DMS 273 (cell line): Measurements from ENCODE around the gene HBQ1.
"Not testable (repeated sequence)": the region's sequence is repeated elsewhere in the genome, so short reads cannot be mapped to it uniquely, and the experiment has no call there.

Experiments used
- DNase-seq: peaks from one replicate; lab custom pipeline; 2025; ENCODE audit not compliant: unreplicated experiment; lab: John Stamatoyannopoulos, UW

HBQ1 gene

DNA sequence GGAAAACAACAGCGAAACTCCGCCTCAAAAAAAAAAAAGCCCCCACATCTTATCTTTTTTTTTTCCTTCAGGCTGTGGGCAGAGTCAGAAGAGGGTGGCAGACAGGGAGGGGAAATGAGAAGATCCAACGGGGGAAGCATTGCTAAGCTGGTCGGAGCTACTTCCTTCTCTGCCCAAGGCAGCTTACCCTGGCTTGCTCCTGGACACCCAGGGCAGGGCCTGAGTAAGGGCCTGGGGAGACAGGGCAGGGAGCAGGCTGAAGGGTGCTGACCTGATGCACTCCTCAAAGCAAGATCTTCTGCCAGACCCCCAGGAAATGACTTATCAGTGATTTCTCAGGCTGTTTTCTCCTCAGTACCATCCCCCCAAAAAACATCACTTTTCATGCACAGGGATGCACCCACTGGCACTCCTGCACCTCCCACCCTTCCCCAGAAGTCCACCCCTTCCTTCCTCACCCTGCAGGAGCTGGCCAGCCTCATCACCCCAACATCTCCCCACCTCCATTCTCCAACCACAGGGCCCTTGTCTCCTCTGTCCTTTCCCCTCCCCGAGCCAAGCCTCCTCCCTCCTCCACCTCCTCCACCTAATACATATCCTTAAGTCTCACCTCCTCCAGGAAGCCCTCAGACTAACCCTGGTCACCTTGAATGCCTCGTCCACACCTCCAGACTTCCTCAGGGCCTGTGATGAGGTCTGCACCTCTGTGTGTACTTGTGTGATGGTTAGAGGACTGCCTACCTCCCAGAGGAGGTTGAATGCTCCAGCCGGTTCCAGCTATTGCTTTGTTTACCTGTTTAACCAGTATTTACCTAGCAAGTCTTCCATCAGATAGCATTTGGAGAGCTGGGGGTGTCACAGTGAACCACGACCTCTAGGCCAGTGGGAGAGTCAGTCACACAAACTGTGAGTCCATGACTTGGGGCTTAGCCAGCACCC is 5.0 kb upstream of the HBQ1 start:
- no peak for DNase-seq

DNA sequence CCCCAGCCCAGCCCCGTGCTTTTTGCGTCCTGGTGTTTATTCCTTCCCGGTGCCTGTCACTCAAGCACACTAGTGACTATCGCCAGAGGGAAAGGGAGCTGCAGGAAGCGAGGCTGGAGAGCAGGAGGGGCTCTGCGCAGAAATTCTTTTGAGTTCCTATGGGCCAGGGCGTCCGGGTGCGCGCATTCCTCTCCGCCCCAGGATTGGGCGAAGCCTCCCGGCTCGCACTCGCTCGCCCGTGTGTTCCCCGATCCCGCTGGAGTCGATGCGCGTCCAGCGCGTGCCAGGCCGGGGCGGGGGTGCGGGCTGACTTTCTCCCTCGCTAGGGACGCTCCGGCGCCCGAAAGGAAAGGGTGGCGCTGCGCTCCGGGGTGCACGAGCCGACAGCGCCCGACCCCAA is 4.3 kb upstream of the HBQ1 start:
- not testable (repeated sequence) for DNase-seq

DNA sequence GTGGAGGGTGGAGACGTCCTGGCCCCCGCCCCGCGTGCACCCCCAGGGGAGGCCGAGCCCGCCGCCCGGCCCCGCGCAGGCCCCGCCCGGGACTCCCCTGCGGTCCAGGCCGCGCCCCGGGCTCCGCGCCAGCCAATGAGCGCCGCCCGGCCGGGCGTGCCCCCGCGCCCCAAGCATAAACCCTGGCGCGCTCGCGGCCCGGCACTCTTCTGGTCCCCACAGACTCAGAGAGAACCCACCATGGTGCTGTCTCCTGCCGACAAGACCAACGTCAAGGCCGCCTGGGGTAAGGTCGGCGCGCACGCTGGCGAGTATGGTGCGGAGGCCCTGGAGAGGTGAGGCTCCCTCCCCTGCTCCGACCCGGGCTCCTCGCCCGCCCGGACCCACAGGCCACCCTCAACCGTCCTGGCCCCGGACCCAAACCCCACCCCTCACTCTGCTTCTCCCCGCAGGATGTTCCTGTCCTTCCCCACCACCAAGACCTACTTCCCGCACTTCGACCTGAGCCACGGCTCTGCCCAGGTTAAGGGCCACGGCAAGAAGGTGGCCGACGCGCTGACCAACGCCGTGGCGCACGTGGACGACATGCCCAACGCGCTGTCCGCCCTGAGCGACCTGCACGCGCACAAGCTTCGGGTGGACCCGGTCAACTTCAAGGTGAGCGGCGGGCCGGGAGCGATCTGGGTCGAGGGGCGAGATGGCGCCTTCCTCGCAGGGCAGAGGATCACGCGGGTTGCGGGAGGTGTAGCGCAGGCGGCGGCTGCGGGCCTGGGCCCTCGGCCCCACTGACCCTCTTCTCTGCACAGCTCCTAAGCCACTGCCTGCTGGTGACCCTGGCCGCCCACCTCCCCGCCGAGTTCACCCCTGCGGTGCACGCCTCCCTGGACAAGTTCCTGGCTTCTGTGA is 3.5 kb upstream of the HBQ1 start, which contains the start of gene HBA1:
Gene HBA1, plus strand, starts transcription at position 204 of the 906 bp plus-strand sequence. Its CDS starts 37 bp downstream, at position 241.
- DNase-seq = not testable (repeated sequence)

DNA sequence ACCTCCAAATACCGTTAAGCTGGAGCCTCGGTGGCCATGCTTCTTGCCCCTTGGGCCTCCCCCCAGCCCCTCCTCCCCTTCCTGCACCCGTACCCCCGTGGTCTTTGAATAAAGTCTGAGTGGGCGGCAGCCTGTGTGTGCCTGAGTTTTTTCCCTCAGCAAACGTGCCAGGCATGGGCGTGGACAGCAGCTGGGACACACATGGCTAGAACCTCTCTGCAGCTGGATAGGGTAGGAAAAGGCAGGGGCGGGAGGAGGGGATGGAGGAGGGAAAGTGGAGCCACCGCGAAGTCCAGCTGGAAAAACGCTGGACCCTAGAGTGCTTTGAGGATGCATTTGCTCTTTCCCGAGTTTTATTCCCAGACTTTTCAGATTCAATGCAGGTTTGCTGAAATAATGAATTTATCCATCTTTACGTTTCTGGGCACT is 2.9 kb upstream of the HBQ1 start:
- DNase-seq = no peak

DNA sequence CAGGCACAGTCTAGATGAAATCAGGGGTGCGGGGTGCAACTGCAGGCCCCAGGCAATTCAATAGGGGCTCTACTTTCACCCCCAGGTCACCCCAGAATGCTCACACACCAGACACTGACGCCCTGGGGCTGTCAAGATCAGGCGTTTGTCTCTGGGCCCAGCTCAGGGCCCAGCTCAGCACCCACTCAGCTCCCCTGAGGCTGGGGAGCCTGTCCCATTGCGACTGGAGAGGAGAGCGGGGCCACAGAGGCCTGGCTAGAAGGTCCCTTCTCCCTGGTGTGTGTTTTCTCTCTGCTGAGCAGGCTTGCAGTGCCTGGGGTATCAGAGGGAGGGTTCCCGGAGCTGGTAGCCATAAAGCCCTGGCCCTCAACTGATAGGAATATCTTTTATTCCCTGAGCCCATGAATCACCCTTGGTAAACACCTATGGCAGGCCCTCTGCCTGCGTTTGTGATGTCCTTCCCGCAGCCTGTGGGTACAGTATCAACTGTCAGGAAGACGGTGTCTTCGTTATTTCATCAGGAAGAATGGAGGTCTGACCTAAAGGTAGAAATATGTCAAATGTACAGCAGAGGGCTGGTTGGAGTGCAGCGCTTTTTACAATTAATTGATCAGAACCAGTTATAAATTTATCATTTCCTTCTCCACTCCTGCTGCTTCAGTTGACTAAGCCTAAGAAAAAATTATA is 2.1 kb upstream of the HBQ1 start:
- DNase-seq = no peak

DNA sequence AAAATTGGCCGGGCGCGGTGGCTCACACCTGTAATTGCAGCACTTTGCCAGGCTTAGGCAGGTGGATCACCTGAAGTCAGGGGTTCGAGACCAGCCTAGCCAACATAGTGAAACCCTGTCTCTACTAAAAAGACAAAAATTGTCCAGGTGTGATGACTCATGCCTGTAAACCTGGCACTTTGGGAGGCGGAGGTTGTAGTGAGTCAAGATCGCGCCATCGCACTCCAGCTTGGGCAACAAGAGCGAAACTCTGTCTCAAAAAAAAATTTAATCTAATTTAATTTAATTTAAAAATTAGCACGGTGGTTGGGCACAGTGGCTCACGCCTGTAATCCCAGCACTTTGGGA is 1.6 kb upstream of the HBQ1 start:
- no peak for DNase-seq

GRCh38 chr16:179211-180092 is 807 bp upstream of the HBQ1 start:
- no peak for DNase-seq

DNA sequence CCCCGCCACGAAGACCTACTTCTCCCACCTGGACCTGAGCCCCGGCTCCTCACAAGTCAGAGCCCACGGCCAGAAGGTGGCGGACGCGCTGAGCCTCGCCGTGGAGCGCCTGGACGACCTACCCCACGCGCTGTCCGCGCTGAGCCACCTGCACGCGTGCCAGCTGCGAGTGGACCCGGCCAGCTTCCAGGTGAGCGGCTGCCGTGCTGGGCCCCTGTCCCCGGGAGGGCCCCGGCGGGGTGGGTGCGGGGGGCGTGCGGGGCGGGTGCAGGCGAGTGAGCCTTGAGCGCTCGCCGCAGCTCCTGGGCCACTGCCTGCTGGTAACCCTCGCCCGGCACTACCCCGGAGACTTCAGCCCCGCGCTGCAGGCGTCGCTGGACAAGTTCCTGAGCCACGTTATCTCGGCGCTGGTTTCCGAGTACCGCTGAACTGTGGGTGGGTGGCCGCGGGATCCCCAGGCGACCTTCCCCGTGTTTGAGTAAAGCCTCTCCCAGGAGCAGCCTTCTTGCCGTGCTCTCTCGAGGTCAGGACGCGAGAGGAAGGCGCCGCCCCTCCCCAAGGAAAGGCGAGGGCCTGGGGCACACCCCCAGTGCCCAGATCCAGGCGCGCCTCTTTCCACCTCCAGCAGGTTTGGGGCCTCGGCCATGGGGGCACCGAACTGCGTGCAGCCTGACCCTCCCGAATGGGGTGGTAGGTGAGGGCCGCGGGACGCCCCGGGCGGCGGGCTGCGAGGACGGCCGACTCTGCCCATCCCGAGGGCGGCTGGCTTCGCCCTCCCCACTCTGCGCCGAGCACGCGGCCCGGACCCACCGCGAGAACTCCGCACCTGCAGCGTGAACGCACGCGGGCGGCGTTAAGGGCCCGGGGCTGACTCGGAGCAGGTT is 664 bp downstream of the HBQ1 start:
- peak; percentile 96 for DNase-seq

GRCh38 chr16:181565-182021 is 1.3 kb downstream of the HBQ1 start:
- DNase-seq = peak; percentile 62

DNA sequence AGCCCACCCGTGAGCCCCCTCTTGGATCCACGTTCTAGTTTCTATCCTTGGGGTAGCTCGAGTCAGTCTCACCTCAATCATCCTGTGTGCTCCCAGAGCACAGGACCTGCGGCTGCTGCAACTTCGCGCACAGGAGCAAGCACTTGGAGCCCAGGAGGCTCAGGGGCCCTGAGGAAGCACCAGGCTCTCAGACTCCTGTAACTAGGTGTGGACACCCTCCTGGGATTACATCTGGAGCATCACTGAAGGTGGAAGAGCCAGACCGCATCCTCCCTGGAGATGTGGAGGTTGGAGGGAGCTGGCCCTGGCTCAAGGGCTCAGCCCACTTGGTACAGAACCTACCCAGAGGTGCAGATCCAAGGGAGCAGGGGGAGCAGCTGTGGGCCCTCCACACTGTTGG is 2.7 kb downstream of the HBQ1 start:
- no peak for DNase-seq

GRCh38 chr16:185213-185612 is 5.0 kb downstream of the HBQ1 start:
- no peak for DNase-seq

DNA sequence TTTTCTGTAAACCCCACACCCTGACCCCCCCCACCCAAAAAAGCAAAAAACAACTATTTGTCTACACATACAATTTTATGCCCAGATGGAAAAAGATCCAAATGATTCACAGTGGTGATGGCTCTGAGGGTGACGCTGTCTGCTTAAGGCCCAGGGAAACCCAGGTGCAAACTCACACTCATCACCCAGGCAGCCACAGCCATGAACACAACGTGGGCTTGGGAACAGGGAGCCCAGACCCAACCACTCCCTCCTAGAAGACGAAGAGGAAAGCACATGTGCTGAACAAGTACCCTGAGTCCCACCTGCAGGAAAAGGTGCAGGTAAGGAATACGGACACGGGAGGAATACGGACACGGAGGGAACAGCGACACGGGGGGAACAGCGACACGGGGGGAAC is 5.4 kb downstream of the HBQ1 start:
- no peak for DNase-seq

DNA sequence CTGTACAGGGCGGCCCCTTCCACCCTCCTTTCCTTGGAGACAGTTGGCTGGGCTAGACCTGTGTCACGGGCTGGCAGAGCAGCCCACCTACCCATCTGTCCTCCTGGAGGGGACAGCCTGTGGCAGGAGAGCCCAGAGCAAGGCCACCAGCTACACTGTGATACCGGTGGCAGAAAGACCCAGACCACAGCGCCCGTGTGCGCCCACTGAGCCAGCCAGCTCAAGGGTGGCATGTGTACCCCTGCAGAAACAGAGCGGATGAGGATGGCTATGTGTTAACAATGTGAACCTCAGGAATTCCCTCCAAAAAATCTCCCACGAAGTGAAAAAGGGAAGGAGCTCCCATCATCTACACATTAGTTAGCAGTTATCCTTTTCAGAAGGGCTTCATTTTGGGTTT is 7.1 kb downstream of the HBQ1 start:
- DNase-seq = no peak

DNA sequence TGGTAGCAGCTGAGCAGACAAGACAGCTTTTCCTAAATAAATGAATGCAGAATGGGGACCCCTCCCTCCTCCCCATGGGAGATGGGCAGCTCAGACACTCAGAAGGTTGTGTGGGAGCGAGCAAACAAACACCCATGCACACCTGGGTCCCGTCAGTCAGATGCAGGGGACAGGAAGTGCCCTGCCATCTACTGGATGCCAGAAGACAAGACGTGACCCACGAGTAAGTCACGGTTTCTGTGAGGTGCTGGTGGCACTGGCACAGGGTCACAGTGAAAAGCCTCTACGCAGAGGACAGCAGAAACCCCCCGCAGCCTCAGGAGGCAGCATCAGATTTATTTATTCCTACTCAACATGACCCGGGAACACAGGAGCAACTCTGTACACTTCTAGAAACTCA is 8.4 kb downstream of the HBQ1 start:
- DNase-seq = no peak

- DNase-seq = no peak
Observed at GRCh38 chr16:189604-190186, 9.4 kb downstream of the HBQ1 start.

DNA sequence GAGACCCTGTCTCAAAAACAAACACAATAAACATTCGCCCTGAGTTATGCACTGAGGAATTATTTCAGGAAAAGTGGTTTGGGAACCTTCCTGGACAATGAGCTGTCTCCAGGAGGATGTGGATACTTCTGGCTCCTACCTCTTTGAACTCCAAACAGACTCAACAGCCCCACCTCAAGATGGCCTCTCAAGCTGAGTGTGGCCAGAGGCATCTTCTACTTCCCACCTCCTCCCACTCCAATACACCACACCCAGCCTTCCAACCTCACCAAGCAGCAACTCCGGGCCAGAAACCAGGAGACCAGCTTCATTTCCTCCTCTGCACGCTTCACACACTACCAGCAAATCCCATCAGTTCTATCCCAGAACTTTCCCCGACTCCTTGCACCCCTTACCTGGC is 11.6 kb downstream of the HBQ1 start:
- DNase-seq = no peak

- DNase-seq = no peak
Observed at GRCh38 chr16:192686-193085, 12.4 kb downstream of the HBQ1 start.

GRCh38 chr16:193441-193840 is 13.2 kb downstream of the HBQ1 start:
- no peak for DNase-seq

DNA sequence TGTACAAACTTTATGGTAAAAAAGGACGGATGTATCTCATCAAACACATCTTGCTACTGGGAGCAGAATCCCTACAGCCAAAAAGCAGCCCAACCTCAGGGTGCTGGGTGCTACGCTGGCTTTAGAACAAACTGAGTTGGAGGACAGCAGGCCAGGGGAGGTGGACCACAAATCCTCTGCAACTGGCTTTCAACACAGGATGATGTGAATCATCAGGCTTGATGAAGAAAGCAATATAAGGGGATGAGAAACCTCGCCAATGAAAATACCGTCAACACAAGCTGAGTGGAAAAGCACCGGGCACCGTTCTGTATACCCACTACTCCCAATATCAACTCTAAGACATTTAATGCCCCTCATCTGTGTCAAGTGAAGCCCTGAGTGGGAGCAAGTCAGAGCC is 14.3 kb downstream of the HBQ1 start:
- no peak for DNase-seq
